ENCODE measurements around the gene CAMKMT.

DNA sequence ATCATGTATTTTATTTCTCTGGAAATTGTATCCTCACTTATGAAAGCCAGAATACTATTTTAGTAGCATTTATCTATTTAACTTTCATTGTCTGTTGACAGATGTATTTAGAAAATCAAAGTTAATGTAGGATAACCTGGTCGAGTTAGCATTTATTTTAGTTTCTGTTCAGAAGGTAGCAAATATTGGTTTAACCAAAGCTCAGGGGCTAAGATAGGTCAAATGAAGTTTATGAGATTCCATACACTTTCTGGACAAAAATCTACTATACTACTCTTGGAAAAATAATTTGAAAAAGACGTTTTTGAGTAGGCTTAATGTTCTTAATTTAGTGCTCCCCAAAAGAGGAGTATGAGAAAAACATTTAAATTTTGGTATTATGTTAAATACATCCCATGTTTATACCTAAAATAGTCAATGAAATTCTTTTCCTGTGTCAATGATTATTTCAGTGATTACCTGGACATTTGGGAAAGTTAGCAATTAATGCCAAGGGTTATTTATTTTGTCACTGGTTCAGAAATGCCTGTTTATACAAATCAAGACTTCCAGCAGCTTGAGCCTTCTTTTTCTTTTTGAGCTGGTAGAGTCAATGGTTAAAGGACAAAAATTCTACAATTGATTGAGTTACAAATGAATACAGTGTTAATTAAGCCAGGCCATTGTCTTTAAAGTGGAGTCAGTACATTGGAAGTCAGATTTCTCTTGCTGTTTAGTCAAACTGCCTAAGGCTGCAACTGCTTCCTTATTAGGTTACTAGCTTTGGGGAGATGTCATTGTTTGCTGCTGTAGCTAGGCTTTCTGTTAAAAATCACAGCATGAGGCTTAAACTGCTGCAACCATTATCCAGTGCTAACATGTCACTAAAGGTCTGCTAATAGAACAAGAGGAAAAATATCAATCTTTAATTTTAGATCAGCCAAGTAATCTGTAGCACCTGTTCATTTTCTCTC, 182.3 kb downstream of the CAMKMT start:
- TF ChIP-seq, protein P1, sequence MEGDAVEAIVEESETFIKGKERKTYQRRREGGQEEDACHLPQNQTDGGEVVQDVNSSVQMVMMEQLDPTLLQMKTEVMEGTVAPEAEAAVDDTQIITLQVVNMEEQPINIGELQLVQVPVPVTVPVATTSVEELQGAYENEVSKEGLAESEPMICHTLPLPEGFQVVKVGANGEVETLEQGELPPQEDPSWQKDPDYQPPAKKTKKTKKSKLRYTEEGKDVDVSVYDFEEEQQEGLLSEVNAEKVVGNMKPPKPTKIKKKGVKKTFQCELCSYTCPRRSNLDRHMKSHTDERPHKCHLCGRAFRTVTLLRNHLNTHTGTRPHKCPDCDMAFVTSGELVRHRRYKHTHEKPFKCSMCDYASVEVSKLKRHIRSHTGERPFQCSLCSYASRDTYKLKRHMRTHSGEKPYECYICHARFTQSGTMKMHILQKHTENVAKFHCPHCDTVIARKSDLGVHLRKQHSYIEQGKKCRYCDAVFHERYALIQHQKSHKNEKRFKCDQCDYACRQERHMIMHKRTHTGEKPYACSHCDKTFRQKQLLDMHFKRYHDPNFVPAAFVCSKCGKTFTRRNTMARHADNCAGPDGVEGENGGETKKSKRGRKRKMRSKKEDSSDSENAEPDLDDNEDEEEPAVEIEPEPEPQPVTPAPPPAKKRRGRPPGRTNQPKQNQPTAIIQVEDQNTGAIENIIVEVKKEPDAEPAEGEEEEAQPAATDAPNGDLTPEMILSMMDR (IDR thresholded peaks at IDR 0.05) = no peak
- TF ChIP-seq POLR2A (IDR thresholded peaks at IDR 0.05) = no peak
- no peak for TF ChIP-seq POLR2AphosphoS5 (IDR thresholded peaks at IDR 0.05)
